HG02610 (cell line): ENCODE measurements around the gene GAP43.
"Not testable (repeated sequence)": the region's sequence is repeated elsewhere in the genome, so short reads cannot be mapped to it uniquely, and the experiment has no call there.

Source experiments
- ATAC-seq: cut with Tn5 transposase; IDR thresholded peaks from one replicate; pipeline ENCODE4 v1.9.1; 2021; ENCODE audit warnings: mild to moderate bottlenecking, moderate library complexity; ENCODE audit not compliant: unreplicated experiment

The GAP43 gene

DNA sequence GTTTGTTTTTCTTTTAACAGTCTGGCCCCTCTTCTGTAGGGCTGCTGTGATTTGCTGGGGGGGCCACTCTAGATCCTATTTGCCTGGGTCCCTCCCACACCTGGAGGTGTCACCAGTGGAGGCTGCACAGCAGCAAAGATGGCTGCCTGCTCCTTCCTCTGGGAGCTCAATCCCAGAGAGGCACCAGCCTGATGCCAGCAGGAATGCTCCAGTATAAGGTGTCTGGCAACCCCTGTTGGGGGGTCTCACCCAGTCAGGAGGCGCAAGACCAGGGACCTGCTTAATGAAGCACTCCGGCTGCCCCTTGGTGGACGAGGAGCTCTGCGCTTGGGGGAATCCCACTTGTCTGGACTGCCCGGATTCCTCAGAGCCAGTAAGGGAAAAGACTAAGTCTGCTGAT lies 118.3 kb downstream of the GAP43 start:
- ATAC-seq: no peak

DNA sequence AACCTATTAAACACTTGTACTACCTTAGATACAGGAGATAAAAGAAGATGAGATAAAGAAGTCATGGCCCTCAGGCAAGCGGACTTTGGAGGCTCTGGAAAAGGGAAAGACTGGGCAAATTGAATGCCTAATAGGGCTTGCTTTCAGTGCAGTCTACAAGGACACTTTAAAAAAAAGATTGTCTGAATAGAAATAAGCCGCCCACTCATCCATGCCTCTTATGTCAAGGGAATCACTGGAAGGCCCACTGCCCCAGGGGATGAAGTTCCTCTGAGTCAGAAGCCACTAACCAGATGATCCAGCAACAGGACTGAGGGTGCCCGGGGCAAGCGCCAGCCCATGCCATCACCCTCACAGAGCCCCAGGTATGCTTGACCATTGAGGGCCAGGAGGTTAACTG lies 121.2 kb downstream of the GAP43 start:
- ATAC-seq: not testable (repeated sequence)

DNA sequence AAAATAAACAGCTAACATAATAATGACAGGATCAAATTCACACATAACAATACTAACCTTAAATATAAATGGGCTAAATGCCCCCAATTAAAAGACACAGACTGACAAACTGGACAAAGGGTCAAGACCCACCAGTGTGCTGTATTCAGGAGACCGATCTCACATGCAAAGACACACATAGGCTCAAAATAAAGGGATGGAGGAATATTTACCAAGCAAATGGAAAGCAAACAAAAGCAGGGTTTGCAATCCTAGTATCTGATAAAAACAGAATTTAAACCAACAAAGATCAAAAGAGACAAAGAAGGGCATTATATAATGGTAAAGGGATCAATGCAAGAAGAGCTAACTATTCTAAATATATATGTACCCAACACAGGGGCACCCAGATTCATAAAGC lies 129.7 kb downstream of the GAP43 start:
- not testable (repeated sequence) for ATAC-seq

DNA sequence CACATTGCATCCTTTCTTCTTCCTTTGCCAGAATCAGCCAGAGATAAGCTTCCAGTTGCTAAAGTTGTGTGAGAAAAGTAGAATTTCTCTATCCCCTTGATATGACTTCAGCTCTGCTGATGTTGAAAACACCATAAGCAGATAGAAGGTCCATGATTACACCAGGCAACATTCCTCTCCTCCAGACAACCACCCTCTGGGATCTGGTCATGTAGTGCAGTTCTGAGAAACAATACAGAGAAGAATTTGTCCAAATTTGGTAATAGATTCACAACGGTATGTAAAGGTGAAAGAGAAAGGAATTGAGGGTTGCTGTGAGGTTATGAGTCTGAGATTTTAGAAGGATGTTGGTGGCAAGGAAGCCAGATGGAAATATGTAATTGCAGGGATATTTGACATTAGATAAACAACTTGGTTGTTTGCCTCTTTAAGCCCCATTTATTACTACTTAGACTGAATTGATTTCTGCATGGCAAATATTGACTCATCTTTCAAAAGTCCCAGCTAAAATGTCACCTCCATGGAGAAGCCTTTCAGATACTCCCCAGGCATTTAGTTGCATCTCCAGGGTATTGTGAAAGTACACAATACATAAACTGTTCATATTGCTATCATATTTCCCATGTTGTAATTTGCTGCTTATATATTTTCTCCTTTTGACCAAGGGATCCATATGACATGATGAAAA lies 134.9 kb downstream of the GAP43 start:
- ATAC-seq: no peak

DNA sequence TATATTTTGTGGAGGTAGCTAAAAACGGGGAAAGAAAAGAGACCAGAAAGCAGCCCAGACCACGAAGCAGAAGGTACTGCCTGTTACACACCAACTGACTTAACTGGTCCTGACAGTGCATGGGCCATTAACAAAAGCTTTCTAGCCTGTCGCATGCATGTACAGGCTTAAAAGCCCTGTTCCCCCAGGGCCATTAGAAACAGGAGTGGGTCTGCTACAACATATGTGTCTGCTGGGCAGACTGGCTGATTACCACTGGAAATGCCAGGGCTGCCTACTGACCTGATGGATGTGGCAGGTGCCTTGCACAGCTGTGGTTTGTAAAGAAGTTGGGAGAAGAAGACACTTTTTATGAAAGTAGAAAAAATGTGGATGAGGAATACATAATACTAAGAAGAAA lies 137.4 kb downstream of the GAP43 start:
- no peak for ATAC-seq

DNA sequence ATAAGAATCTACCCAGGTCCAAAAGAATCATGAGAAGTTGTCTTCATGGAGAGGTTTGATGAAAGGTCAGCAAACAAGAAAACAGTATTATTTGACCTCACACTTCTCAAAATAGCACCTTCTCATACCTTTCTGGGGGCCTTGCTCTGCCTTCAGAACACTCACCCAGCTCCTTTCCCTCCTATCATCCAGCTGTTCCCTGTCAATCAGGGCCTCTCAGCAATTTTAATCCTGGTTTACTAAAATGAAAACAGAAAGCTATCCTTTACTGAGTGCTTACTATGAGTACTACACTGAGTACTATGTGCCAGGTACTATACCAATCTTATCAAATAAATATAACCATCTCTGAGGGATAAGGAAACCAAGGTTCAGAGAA lies 138.6 kb downstream of the GAP43 start:
- no peak for ATAC-seq

DNA sequence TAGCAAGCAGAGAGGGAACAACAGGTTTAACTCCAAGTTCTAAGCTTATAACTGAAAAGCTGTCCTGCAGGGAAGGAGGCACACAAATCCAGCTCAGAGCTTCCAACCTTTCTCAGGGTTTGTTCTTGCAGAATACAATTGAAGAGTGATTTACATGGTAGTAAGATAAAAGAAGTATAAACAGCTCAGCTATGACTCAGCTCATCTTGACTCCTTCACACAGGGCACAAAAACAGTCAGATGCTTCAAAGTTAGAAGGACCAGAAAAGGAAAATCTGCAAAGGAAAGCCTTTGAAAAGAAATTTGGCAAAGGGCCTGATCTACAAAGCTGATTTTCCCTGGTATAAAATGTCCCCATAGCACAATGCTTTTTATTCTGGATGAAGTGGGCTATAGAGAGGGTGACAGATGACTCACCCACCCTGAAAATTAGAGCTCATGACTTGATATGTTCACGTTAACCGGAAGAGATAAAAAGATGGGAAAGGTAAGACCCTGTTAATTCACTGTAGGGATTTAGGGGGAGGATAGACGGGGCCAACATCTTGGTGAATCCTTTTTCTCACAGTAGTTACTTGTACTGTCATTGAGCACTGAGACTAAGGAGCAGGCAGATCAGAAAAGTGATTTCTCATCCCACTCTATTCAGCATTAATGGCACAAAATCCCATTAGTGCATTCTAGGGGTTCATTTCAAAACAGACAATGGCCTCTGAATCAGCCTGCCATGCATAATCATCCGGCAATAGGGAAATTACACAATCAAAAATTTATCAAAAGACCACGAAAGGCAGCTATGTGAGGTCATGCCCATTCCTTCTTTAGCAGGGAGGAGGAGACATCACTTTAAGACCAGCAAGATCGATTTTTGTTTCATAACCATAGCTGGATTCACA lies 143.5 kb downstream of the GAP43 start:
- ATAC-seq: no peak

DNA sequence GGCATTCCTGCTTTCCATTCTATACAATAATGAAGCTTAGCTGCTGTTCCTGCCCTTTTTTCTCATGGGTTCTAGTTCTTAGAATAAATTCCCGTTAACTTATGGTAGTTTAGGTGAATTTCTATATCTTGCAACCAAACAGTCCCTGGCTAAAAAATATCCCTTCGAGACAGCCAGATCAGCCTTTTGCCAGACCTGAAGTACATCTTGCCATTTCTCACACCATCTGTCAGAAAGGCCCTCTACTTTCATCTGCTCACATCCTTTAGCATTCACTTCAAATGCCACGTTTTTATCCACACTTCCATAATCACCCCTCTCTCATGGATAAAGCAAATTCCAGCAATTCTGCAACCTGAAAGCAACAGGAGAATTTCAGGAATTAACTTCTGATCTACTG lies 145.4 kb downstream of the GAP43 start:
- no peak for ATAC-seq
